Osteocyte (in vitro differentiated cells): ENCODE data around the gene RPA3. TPM values are rescaled to one million over a fixed set of nuclear protein-coding genes. Genes with fewer than 3 reads are reported as not detected.

Experiments
- DNase-seq: peaks from one replicate; pipeline ENCODE4 v3.0.0; 2021; ENCODE audit warnings: mixed read lengths; ENCODE audit not compliant: unreplicated experiment; ENCODE audit errors: extremely low spot score
- H3K27ac Mint-ChIP-seq: one replicate; pipeline ENCODE4 v1.8.0; 2021; ENCODE audit warnings: mild to moderate bottlenecking, mixed read lengths; ENCODE audit not compliant: unreplicated experiment
- H3K27me3 Mint-ChIP-seq: one replicate; pipeline ENCODE4 v1.8.0; 2021; ENCODE audit warnings: mixed read lengths; ENCODE audit not compliant: unreplicated experiment
- H3K36me3 Mint-ChIP-seq: one replicate; pipeline ENCODE4 v1.8.0; 2021; ENCODE audit warnings: mixed read lengths; ENCODE audit not compliant: unreplicated experiment
- H3K4me1 Mint-ChIP-seq: one replicate; pipeline ENCODE4 v1.8.0; 2021; ENCODE audit warnings: mixed read lengths; ENCODE audit not compliant: unreplicated experiment
- H3K4me3 Mint-ChIP-seq: one replicate; pipeline ENCODE4 v1.8.0; 2021; ENCODE audit warnings: mild to moderate bottlenecking, moderate library complexity, mixed read lengths; ENCODE audit not compliant: unreplicated experiment
- H3K9me3 Mint-ChIP-seq: one replicate; pipeline ENCODE4 v1.8.0; 2021; ENCODE audit warnings: mixed read lengths; ENCODE audit not compliant: unreplicated experiment
- CTCF ChIP-seq: fragments of 200-600 bp; sonication (generic); IDR thresholded peaks from 2 replicates; pipeline ENCODE4 v1.5.0; 2021; ENCODE audit warnings: antibody characterized with exemption, mild to moderate bottlenecking, moderate library complexity
- long read RNA-seq: library from polyadenylated mRNA; unstranded; transcript quantifications from one replicate; pipeline ENCODE4 v2.0.0, GENCODE V29; 2021
- total RNA-seq: library from RNA; stranded (reverse); gene quantifications from 2 replicates; pipeline ENCODE4 v1.2.1, GENCODE V29; 2021

The RPA3 gene
- 14.8 and 16.5 TPM in 2 replicates for total RNA-seq
- long read RNA-seq, partial matches to known transcripts = 18 of 23 reads
- long read RNA-seq, other reads (novel, unspliced or antisense) = 3 of 23 reads

- Mint-ChIP-seq H3K9me3 (no peaks in the 10 kb centered on the region), H3K4me3 (no peak within 1 kb of the TSS), H3K27ac (peak within 1 kb of the TSS; percentile 45), H3K4me1 (peaks cover 25% of the 10 kb centered on the region), H3K27me3 (no peaks in the 10 kb centered on the region), H3K36me3 (peaks cover 2% of the 10 kb centered on the region)
- TF ChIP-seq CTCF = no peak
- no peak for DNase-seq
These were observed at the start of gene RPA3 for GRCh38 chr7:7718492-7718891. Gene RPA3 (minus strand): TSS chr7:7718607. CDS start chr7:7640418, 78,189 bp downstream.

GRCh38 chr7:7766671-7767070 lies 48.3 kb upstream of the RPA3 start:
- TF ChIP-seq CTCF = no peak
- H3K27me3 Mint-ChIP-seq = no peaks in the 10 kb centered on the region
- no peak for DNase-seq
- no peak overlapping the region for H3K4me3 Mint-ChIP-seq
- H3K36me3 Mint-ChIP-seq = no peaks in the 10 kb centered on the region
- H3K4me1 Mint-ChIP-seq = peaks cover 14% of the 10 kb centered on the region
- H3K9me3 Mint-ChIP-seq = no peaks in the 10 kb centered on the region
- no peak overlapping the region for H3K27ac Mint-ChIP-seq

GRCh38 chr7:7765422-7765821 lies 47.0 kb upstream of the RPA3 start:
- Mint-ChIP-seq H3K4me3 (no peak overlapping the region), H3K36me3 (no peaks in the 10 kb centered on the region), H3K4me1 (peaks cover 16% of the 10 kb centered on the region), H3K27me3 (no peaks in the 10 kb centered on the region), H3K27ac (no peak overlapping the region), H3K9me3 (no peaks in the 10 kb centered on the region)
- TF ChIP-seq CTCF = no peak
- DNase-seq = no peak

GRCh38 chr7:7764520-7765396 lies 46.4 kb upstream of the RPA3 start:
- no peak for DNase-seq
- no peak overlapping the region for H3K27ac Mint-ChIP-seq
- no peaks in the 10 kb centered on the region for H3K36me3 Mint-ChIP-seq
- TF ChIP-seq CTCF = no peak
- no peak overlapping the region for H3K4me3 Mint-ChIP-seq
- H3K4me1 Mint-ChIP-seq = peaks cover 16% of the 10 kb centered on the region
- no peaks in the 10 kb centered on the region for H3K27me3 Mint-ChIP-seq
- H3K9me3 Mint-ChIP-seq = no peaks in the 10 kb centered on the region

GRCh38 chr7:7761974-7762779 lies 43.8 kb upstream of the RPA3 start:
- Mint-ChIP-seq H3K27ac (peak overlapping the region; percentile 74), H3K4me3 (peak overlapping the region; percentile 77), H3K36me3 (no peaks in the 10 kb centered on the region), H3K27me3 (no peaks in the 10 kb centered on the region), H3K9me3 (no peaks in the 10 kb centered on the region), H3K4me1 (peaks cover 16% of the 10 kb centered on the region)
- DNase-seq = no peak
- TF ChIP-seq CTCF = no peak
